ENCODE data around the gene PNPLA3.

- TF ChIP-seq POLR2A (IDR thresholded peaks at IDR 0.05; ENCODE audit: low read depth, low read length): no peak
- no peak for TF ChIP-seq POLR2AphosphoS5 (IDR thresholded peaks at IDR 0.05; ENCODE audit: low read depth, low read length)
- no peak for TF ChIP-seq TAF1 (IDR thresholded peaks at IDR 0.05; ENCODE audit: borderline replicate concordance, low read depth, low read length)
These were observed 27.5 kb upstream of the PNPLA3 start for GRCh38 chr22:43895986-43896645.
